CD8-positive, alpha-beta memory T cell (primary cell): ENCODE measurements around the gene PARP16. TPM values are rescaled to one million over a fixed set of nuclear protein-coding genes. Genes with fewer than 3 reads are reported as not detected.
A peak's percentile ranks its signal among the peaks of the same experiment; 100 is the strongest.

Source experiments
- CTCF ChIA-PET: fragments of 350-600 bp; sonication (Branson Sonifier 250); formaldehyde crosslinking; loops from one replicate; lab custom pipeline; 2021; ENCODE audit warnings: antibody characterized with exemption; lab: Charles Lee
- POLR2A ChIA-PET: fragments of 350-600 bp; sonication (Branson Sonifier 250); formaldehyde crosslinking; loops from one replicate; lab custom pipeline; 2021; ENCODE audit warnings: antibody characterized with exemption; lab: Charles Lee
- DNase-seq, 5 donors: peaks; one replicate each; pipeline versions ENCODE4 v3.0.0 to v3.0.0-alpha.2; 2020 to 2022; ENCODE audit warnings: mixed read lengths in 1 of 5
- H3K27ac ChIP-seq: one replicate; pipeline ENCODE4 v1.7.0; 2013; ENCODE audit warnings: low read depth, mild to moderate bottlenecking, low read length, moderate library complexity
- H3K27me3 ChIP-seq: 2 replicates; pipeline ENCODE4 v1.7.0; 2013; ENCODE audit warnings: low read length, mild to moderate bottlenecking; ENCODE audit not compliant: insufficient read depth, poor library complexity, severe bottlenecking
- H3K36me3 ChIP-seq: 2 replicates; pipeline ENCODE4 v1.7.0; 2013; ENCODE audit warnings: mild to moderate bottlenecking, low read length, moderate library complexity; ENCODE audit not compliant: insufficient read depth
- H3K4me1 ChIP-seq: 2 replicates; pipeline ENCODE4 v1.7.0; 2013; ENCODE audit warnings: mild to moderate bottlenecking, low read length, moderate library complexity; ENCODE audit not compliant: insufficient read depth
- H3K4me3 ChIP-seq: 2 replicates; pipeline ENCODE4 v1.7.0; 2013; ENCODE audit warnings: mild to moderate bottlenecking, low read length
- H3K9me3 ChIP-seq: 2 replicates; pipeline ENCODE4 v1.7.0; 2013; ENCODE audit warnings: mild to moderate bottlenecking, low read length
- H3K27ac Mint-ChIP-seq, 8 donors: one replicate each; pipeline ENCODE4 v1.8.0; 2020 to 2021; ENCODE audit warnings: mixed read lengths in 8 of 8, mild to moderate bottlenecking in 6 of 8, inconsistent platforms in 3 of 8, moderate library complexity in 3 of 8
- H3K27me3 Mint-ChIP-seq, 2 donors: one replicate each; pipeline ENCODE4 v1.8.0; 2020 to 2021; ENCODE audit warnings: mixed read lengths in 2 of 2, mild to moderate bottlenecking in 1 of 2, moderate library complexity in 1 of 2
- H3K36me3 Mint-ChIP-seq, 3 donors: one replicate each; pipeline ENCODE4 v1.8.0; 2020 to 2021; ENCODE audit warnings: mixed read lengths in 3 of 3, inconsistent platforms in 1 of 3, mild to moderate bottlenecking in 1 of 3
- H3K4me1 Mint-ChIP-seq, 3 donors: one replicate each; pipeline ENCODE4 v1.8.0; 2020 to 2021; ENCODE audit warnings: mixed read lengths in 3 of 3, inconsistent platforms in 1 of 3, mild to moderate bottlenecking in 1 of 3
- H3K4me3 Mint-ChIP-seq, 7 donors: one replicate each; pipeline ENCODE4 v1.8.0; 2020 to 2021; ENCODE audit warnings: mixed read lengths in 7 of 7, mild to moderate bottlenecking in 6 of 7, moderate library complexity in 4 of 7, inconsistent platforms in 2 of 7
- H3K9me3 Mint-ChIP-seq, 5 donors: one replicate each; pipeline ENCODE4 v1.8.0; 2020 to 2022; ENCODE audit warnings: mixed read lengths in 5 of 5, mild to moderate bottlenecking in 3 of 5, moderate library complexity in 2 of 5, inconsistent platforms in 1 of 5
- polyA plus RNA-seq: library from polyadenylated mRNA; unstranded; fragments of 300-500 nt; fragmentation: Illumina TruSeq; gene quantifications from one replicate; pipeline ENCODE4 v1.2.3, GENCODE V29; 2021
- total RNA-seq, 2 experiments: library from RNA; stranded (reverse); gene quantifications; one replicate each; pipeline ENCODE4 v1.2.3, GENCODE V29; 2021

Gene PARP16
- total and polyA plus RNA-seq, 3 experiments from 2014 or later, result 14.1 to 30.9 (median 14.7) TPM

- H3K4me1 Mint-ChIP-seq, result peaks cover 2 to 9% (median 5%) of the 10 kb centered on the region in 3 donors
- Histone ChIP-seq H3K27me3 (no peaks in the 10 kb centered on the region), H3K4me3 (no peak overlapping the region), H3K9me3 (no peaks in the 10 kb centered on the region), H3K36me3 (no peaks in the 10 kb centered on the region), H3K4me1 (no peaks in the 10 kb centered on the region), H3K27ac (no peak overlapping the region)
- no peak overlapping the region for H3K27ac Mint-ChIP-seq
- peaks cover 0 to 2% of the 10 kb centered on the region in 2 donors for H3K27me3 Mint-ChIP-seq
- DNase-seq, result no peak
- no peaks in the 10 kb centered on the region for H3K36me3 Mint-ChIP-seq
- ChIA-PET POLR2A (no interaction called here), CTCF (interaction anchor here (0.9 kb wide), 1 partner anchor 13 kb away, joined by 3 read pairs; no protein-coding TSS in a partner anchor)
- no peak overlapping the region for H3K4me3 Mint-ChIP-seq
- H3K9me3 Mint-ChIP-seq, result no peaks in the 10 kb centered on the region
Measured at GRCh38 chr15:65221697-65222096, 65.0 kb downstream of the PARP16 start.

- POLR2A ChIA-PET, result no interaction called here
- Histone ChIP-seq H3K27me3 (no peaks in the 10 kb centered on the region), H3K4me3 (no peak overlapping the region), H3K9me3 (no peaks in the 10 kb centered on the region), H3K4me1 (no peaks in the 10 kb centered on the region), H3K27ac (no peak overlapping the region), H3K36me3 (no peaks in the 10 kb centered on the region)
- Mint-ChIP-seq H3K9me3 (no peaks in the 10 kb centered on the region), H3K27me3 (no peaks in the 10 kb centered on the region), H3K36me3 (no peaks in the 10 kb centered on the region), H3K27ac (no peak overlapping the region), H3K4me1 (peaks cover 2 to 9% (median 5%) of the 10 kb centered on the region in 3 donors), H3K4me3 (no peak overlapping the region)
- CTCF ChIA-PET, result no interaction called here
- no peak for DNase-seq
Measured at GRCh38 chr15:65219137-65219536, 67.5 kb downstream of the PARP16 start.

GRCh38 chr15:65217526-65218482, 68.9 kb downstream of the PARP16 start:
- ChIA-PET POLR2A (interaction anchor here (0.7 kb wide), 1 partner anchor 172 kb away, joined by 10 read pairs; no protein-coding TSS in a partner anchor), CTCF (no interaction called here)
- no peaks in the 10 kb centered on the region for H3K27me3 ChIP-seq
- peak overlapping the region; percentile 2 for H3K27ac ChIP-seq
- Mint-ChIP-seq H3K36me3 (no peaks in the 10 kb centered on the region), H3K4me3 (no peak overlapping the region), H3K4me1 (peaks cover 2 to 9% (median 5%) of the 10 kb centered on the region in 3 donors), H3K27ac (peak overlapping the region in 1 of 8 donors; percentile 5), H3K27me3 (no peaks in the 10 kb centered on the region), H3K9me3 (no peaks in the 10 kb centered on the region)
- no peaks in the 10 kb centered on the region for H3K36me3 ChIP-seq
- no peaks in the 10 kb centered on the region for H3K9me3 ChIP-seq
- no peaks in the 10 kb centered on the region for H3K4me1 ChIP-seq
- no peak overlapping the region for H3K4me3 ChIP-seq
- DNase-seq, result peak in 1 of 5 donors; percentile 4

- no peak overlapping the region for H3K4me3 ChIP-seq
- ChIA-PET CTCF (no interaction called here), POLR2A (no interaction called here)
- no peaks in the 10 kb centered on the region for H3K4me1 ChIP-seq
- DNase-seq, result no peak
- no peaks in the 10 kb centered on the region for H3K36me3 Mint-ChIP-seq
- no peaks in the 10 kb centered on the region for H3K27me3 ChIP-seq
- no peaks in the 10 kb centered on the region for H3K9me3 Mint-ChIP-seq
- H3K27me3 Mint-ChIP-seq, result no peaks in the 10 kb centered on the region
- H3K4me3 Mint-ChIP-seq, result no peak overlapping the region
- H3K4me1 Mint-ChIP-seq, result peaks cover 2 to 9% (median 5%) of the 10 kb centered on the region in 3 donors
- no peak overlapping the region for H3K27ac ChIP-seq
- H3K36me3 ChIP-seq, result no peaks in the 10 kb centered on the region
- H3K9me3 ChIP-seq, result no peaks in the 10 kb centered on the region
- H3K27ac Mint-ChIP-seq, result no peak overlapping the region
Measured at GRCh38 chr15:65215496-65215895, 71.2 kb downstream of the PARP16 start.

- no peaks in the 10 kb centered on the region for H3K4me1 ChIP-seq
- ChIA-PET CTCF (no interaction called here), POLR2A (no interaction called here)
- H3K4me3 ChIP-seq, result no peak overlapping the region
- H3K9me3 ChIP-seq, result no peaks in the 10 kb centered on the region
- H3K27me3 ChIP-seq, result no peaks in the 10 kb centered on the region
- H3K4me3 Mint-ChIP-seq, result no peak overlapping the region
- DNase-seq, result no peak
- H3K36me3 Mint-ChIP-seq, result no peaks in the 10 kb centered on the region
- H3K27me3 Mint-ChIP-seq, result peaks cover 0 to 3% of the 10 kb centered on the region in 2 donors
- H3K36me3 ChIP-seq, result no peaks in the 10 kb centered on the region
- no peak overlapping the region for H3K27ac Mint-ChIP-seq
- H3K27ac ChIP-seq, result no peak overlapping the region
- no peaks in the 10 kb centered on the region for H3K9me3 Mint-ChIP-seq
- peaks cover 2 to 9% (median 5%) of the 10 kb centered on the region in 3 donors for H3K4me1 Mint-ChIP-seq
Measured at GRCh38 chr15:65214010-65214409, 72.7 kb downstream of the PARP16 start.

GRCh38 chr15:65213241-65213640, 73.4 kb downstream of the PARP16 start:
- DNase-seq, result no peak
- Mint-ChIP-seq H3K4me3 (no peak overlapping the region), H3K9me3 (no peaks in the 10 kb centered on the region), H3K4me1 (peaks cover 2 to 9% (median 5%) of the 10 kb centered on the region in 3 donors), H3K36me3 (no peaks in the 10 kb centered on the region), H3K27ac (peak overlapping the region in 1 of 8 donors; percentile 25), H3K27me3 (peaks cover 0 to 3% of the 10 kb centered on the region in 2 donors)
- H3K9me3 ChIP-seq, result no peaks in the 10 kb centered on the region
- no peak overlapping the region for H3K27ac ChIP-seq
- CTCF ChIA-PET, result no interaction called here
- H3K4me1 ChIP-seq, result no peaks in the 10 kb centered on the region
- POLR2A ChIA-PET, result no interaction called here
- H3K4me3 ChIP-seq, result no peak overlapping the region
- no peaks in the 10 kb centered on the region for H3K27me3 ChIP-seq
- no peaks in the 10 kb centered on the region for H3K36me3 ChIP-seq

- Histone ChIP-seq H3K27ac (no peak overlapping the region), H3K36me3 (no peaks in the 10 kb centered on the region), H3K27me3 (no peaks in the 10 kb centered on the region), H3K4me1 (no peaks in the 10 kb centered on the region), H3K4me3 (no peak overlapping the region), H3K9me3 (no peaks in the 10 kb centered on the region)
- Mint-ChIP-seq H3K4me3 (no peak overlapping the region), H3K27ac (no peak overlapping the region), H3K27me3 (peaks cover 2 to 9% of the 10 kb centered on the region in 2 donors), H3K9me3 (peaks cover 0 to 1% (median 0%) of the 10 kb centered on the region in 5 donors), H3K4me1 (no peaks in the 10 kb centered on the region), H3K36me3 (no peaks in the 10 kb centered on the region)
- CTCF ChIA-PET, result interaction anchor here (0.5 to 1.6 kb wide), 5 partner anchors 11 to 173 kb away, joined by 3 to 4 read pairs (median 3); partner anchors contain the start of gene PARP16
- peak in 3 of 5 donors; percentile 18 to 59 (median 26) for DNase-seq
- POLR2A ChIA-PET, result no interaction called here
Measured at GRCh38 chr15:65212097-65212496, 74.6 kb downstream of the PARP16 start.

- H3K9me3 ChIP-seq, result no peaks in the 10 kb centered on the region
- no peaks in the 10 kb centered on the region for H3K36me3 Mint-ChIP-seq
- H3K27ac ChIP-seq, result no peak overlapping the region
- H3K4me3 ChIP-seq, result no peak overlapping the region
- ChIA-PET CTCF (interaction anchor here (0.5 to 1.6 kb wide), 4 partner anchors 12 to 174 kb away, joined by 3 to 4 read pairs (median 4); partner anchors contain the start of gene PARP16), POLR2A (no interaction called here)
- H3K4me3 Mint-ChIP-seq, result no peak overlapping the region
- H3K4me1 ChIP-seq, result no peaks in the 10 kb centered on the region
- peaks cover 0 to 1% (median 0%) of the 10 kb centered on the region in 5 donors for H3K9me3 Mint-ChIP-seq
- no peaks in the 10 kb centered on the region for H3K27me3 ChIP-seq
- no peaks in the 10 kb centered on the region for H3K36me3 ChIP-seq
- no peak for DNase-seq
- H3K27ac Mint-ChIP-seq, result no peak overlapping the region
- H3K27me3 Mint-ChIP-seq, result peaks cover 2 to 11% of the 10 kb centered on the region in 2 donors
- H3K4me1 Mint-ChIP-seq, result no peaks in the 10 kb centered on the region
Measured at GRCh38 chr15:65211482-65211982, 75.2 kb downstream of the PARP16 start.
